Suprapubic skin (tissue), 4 donors: ENCODE data around the gene CCDC148.

Experiments
- EP300 ChIP-seq: sonication (generic); formaldehyde crosslinking; IDR thresholded peaks from one replicate; pipeline ENCODE4 v1.6.1; 2017; ENCODE audit warnings: antibody characterized with exemption
- POLR2AphosphoS5 ChIP-seq, 3 donors: sonication (generic); formaldehyde crosslinking; IDR thresholded peaks; one replicate each; pipeline ENCODE4 v1.6.1; 2017; ENCODE audit warnings: antibody characterized with exemption in 3 of 3
- TF ChIP-seq, protein P1 (sequence below), 2 donors: fragments of 200-600 bp in 1 of 2; fragments of 450-650 bp in 1 of 2; sonication (generic) in 1 of 2; IDR thresholded peaks; one replicate each; pipeline ENCODE4 v1.5.1; 2016 to 2019; ENCODE audit warnings: antibody characterized with exemption in 2 of 2, mild to moderate bottlenecking in 1 of 2, moderate library complexity in 1 of 2

DNA sequence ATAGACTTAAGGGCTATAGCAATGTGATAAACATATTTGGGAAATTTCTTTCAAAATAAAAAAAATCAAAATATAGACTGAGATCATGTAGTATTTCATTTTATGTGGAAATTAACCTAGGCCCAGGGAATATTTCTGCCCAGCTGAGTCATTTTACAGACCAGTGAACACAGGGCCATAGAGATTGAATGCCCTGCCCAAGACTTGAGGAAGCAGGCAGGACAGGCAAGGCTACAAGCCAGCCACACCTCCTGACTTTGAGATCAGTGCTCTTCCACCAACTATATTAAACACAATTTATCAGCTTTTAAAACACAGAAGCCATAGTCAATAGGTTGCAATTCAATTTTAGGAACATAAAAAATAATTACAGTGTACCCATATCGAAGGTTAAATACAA lies 12.9 kb downstream of the CCDC148 start:
- TF ChIP-seq, protein P1, sequence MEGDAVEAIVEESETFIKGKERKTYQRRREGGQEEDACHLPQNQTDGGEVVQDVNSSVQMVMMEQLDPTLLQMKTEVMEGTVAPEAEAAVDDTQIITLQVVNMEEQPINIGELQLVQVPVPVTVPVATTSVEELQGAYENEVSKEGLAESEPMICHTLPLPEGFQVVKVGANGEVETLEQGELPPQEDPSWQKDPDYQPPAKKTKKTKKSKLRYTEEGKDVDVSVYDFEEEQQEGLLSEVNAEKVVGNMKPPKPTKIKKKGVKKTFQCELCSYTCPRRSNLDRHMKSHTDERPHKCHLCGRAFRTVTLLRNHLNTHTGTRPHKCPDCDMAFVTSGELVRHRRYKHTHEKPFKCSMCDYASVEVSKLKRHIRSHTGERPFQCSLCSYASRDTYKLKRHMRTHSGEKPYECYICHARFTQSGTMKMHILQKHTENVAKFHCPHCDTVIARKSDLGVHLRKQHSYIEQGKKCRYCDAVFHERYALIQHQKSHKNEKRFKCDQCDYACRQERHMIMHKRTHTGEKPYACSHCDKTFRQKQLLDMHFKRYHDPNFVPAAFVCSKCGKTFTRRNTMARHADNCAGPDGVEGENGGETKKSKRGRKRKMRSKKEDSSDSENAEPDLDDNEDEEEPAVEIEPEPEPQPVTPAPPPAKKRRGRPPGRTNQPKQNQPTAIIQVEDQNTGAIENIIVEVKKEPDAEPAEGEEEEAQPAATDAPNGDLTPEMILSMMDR (IDR thresholded peaks at IDR 0.05): no peak
- no peak for TF ChIP-seq POLR2AphosphoS5 (IDR thresholded peaks at IDR 0.05)
- TF ChIP-seq EP300: no peak
